Urothelium cell line (cell line): ENCODE data around the gene CRTC2.

Experiments
- DNase-seq: peaks from one replicate; pipeline ENCODE4 v3.0.0; 2011; ENCODE audit warnings: low spot score, mixed read lengths
- FAIRE-seq: peaks from 2 replicates; lab custom pipeline; 2011; peaks lifted over from hg19 to GRCh38; lab: Jason Lieb, UNC

CRTC2 gene

GRCh38 chr1:153899509-153899908 is 58.9 kb downstream of the CRTC2 start:
- no peak for FAIRE-seq
- DNase-seq = no peak
